Keratinocyte (primary cell): ENCODE measurements around the gene SNX8. TPM values are rescaled to one million over a fixed set of nuclear protein-coding genes. Genes with fewer than 3 reads are reported as not detected.

Source experiments
- DNase-seq: peaks from one replicate; pipeline ENCODE4 v3.0.0-alpha.2; 2011; ENCODE audit warnings: low read depth, missing footprints, low spot score
- FAIRE-seq: peaks from 2 replicates; lab custom pipeline; 2011; peaks lifted over from hg19 to GRCh38; lab: Jason Lieb, UNC
- H2AFZ ChIP-seq: 2 replicates; pipeline ENCODE4 v1.6.0; 2012; ENCODE audit warnings: low read length, control low read depth, inconsistent platforms; ENCODE audit not compliant: control insufficient read depth
- H3K27ac ChIP-seq: 2 replicates; pipeline ENCODE4 v1.5.1; 2011; ENCODE audit warnings: low read length; ENCODE audit not compliant: control insufficient read depth, insufficient read depth
- H3K27me3 ChIP-seq: 3 replicates; pipeline ENCODE4 v1.6.0; 2011; ENCODE audit warnings: low read length; ENCODE audit not compliant: control insufficient read depth, insufficient read depth; ENCODE audit errors: extremely low read depth
- H3K36me3 ChIP-seq, 2 experiments: 2 replicates in 1 of 2; 3 replicates in 1 of 2; pipeline ENCODE4 v1.5.1; 2011; ENCODE audit warnings: low read length in 2 of 2, mild to moderate bottlenecking in 1 of 2; ENCODE audit not compliant: control insufficient read depth in 2 of 2, insufficient read depth in 2 of 2; ENCODE audit errors: extremely low read depth in 1 of 2
- H3K4me1 ChIP-seq: 3 replicates; pipeline ENCODE4 v1.5.1; 2011; ENCODE audit warnings: low read length; ENCODE audit not compliant: control insufficient read depth, insufficient read depth; ENCODE audit errors: extremely low read depth
- H3K4me2 ChIP-seq: 3 replicates; pipeline ENCODE4 v1.6.0; 2011; ENCODE audit warnings: low read depth, low read length; ENCODE audit not compliant: control insufficient read depth, insufficient read depth; ENCODE audit errors: extremely low read depth
- H3K4me3 ChIP-seq, 3 experiments: fragments of 200-600 bp in 1 of 3; sonication (generic) in 1 of 3; 2 replicates in 2 of 3; 3 replicates in 1 of 3; pipeline ENCODE4 v1.5.1; 2011 to 2016; ENCODE audit warnings: low read length in 3 of 3, mild to moderate bottlenecking in 3 of 3, control low read depth in 2 of 3, inconsistent platforms in 1 of 3, low read depth in 1 of 3, mixed read lengths in 1 of 3, mixed run types in 1 of 3, moderate library complexity in 1 of 3; ENCODE audit not compliant: control insufficient read depth in 2 of 3, insufficient read depth in 2 of 3; ENCODE audit errors: extremely low read depth in 1 of 3
- H3K79me2 ChIP-seq: 2 replicates; pipeline ENCODE4 v1.6.0; 2012; ENCODE audit warnings: low read length; ENCODE audit not compliant: control insufficient read depth, insufficient read depth
- H3K9ac ChIP-seq: 3 replicates; pipeline ENCODE4 v1.6.0; 2011; ENCODE audit warnings: low read length; ENCODE audit not compliant: control insufficient read depth, insufficient read depth; ENCODE audit errors: extremely low read depth
- H3K9me1 ChIP-seq: 3 replicates; pipeline ENCODE4 v1.6.0; 2011; ENCODE audit warnings: low read length; ENCODE audit not compliant: control insufficient read depth, insufficient read depth; ENCODE audit errors: extremely low read depth
- H3K9me3 ChIP-seq: 2 replicates; pipeline ENCODE4 v1.5.1; 2012; ENCODE audit warnings: low read depth, low read length; ENCODE audit not compliant: control insufficient read depth
- H4K20me1 ChIP-seq: 3 replicates; pipeline ENCODE4 v1.6.0; 2011; ENCODE audit warnings: low read length; ENCODE audit not compliant: control insufficient read depth, insufficient read depth; ENCODE audit errors: extremely low read depth
- CTCF ChIP-seq, 3 experiments: IDR thresholded peaks in 1 of 3; conservative IDR thresholded peaks in 1 of 3; optimal IDR thresholded peaks in 1 of 3; 2 replicates in 2 of 3; 3 replicates in 1 of 3; pipeline versions ENCODE3 to v1.5.1; 2011; ENCODE audit warnings: low read length in 3 of 3, mild to moderate bottlenecking in 3 of 3, moderate library complexity in 2 of 3, control low read depth in 1 of 3, inconsistent platforms in 1 of 3; ENCODE audit not compliant: insufficient read depth in 2 of 3; ENCODE audit errors: extremely low read depth in 1 of 3
- EZH2 ChIP-seq: IDR thresholded peaks from one replicate; pipeline ENCODE4 v1.6.1; 2012; ENCODE audit warnings: inconsistent platforms, mild to moderate bottlenecking, low read length, moderate library complexity
- dilution Hi-C: fragments of 300-500 bp; cut with MboI; formaldehyde crosslinking; loops from one replicate; pipeline ENCODE4 v1.7.0; 2020; ENCODE audit warnings: low sequenced_read_pairs; ENCODE audit not compliant: extremely low pct_ligation_motif_present
- polyA plus RNA-seq, 5 experiments: library from polyadenylated mRNA; depleted of rRNA in 3 of 5; stranded (reverse) in 3 of 5; stranded (forward) in 1 of 5; unstranded in 1 of 5; fragments of >200 nt; gene quantifications; 1 replicate in 1 of 5; 2 replicates in 3 of 5; 3 replicates in 1 of 5; pipeline versions ENCODE4 v1.2.1 to v1.2.3, GENCODE V29; 2011 to 2012; ENCODE audit warnings: missing spikeins in 2 of 5, low read depth in 1 of 5, low replicate concordance in 1 of 5

The SNX8 gene
- polyA plus RNA-seq, 1 donor (not counting 4 experiments of a cell fraction or from before 2014, with no cell fraction given): 24.2 TPM

- Histone ChIP-seq H3K4me2 (no peak overlapping the region), H3K4me1 (no peaks in the 10 kb centered on the region), H3K27ac (no peak overlapping the region), H4K20me1 (no peaks in the 10 kb centered on the region), H3K9me3 (no peaks in the 10 kb centered on the region), H3K9me1 (no peaks in the 10 kb centered on the region), H3K79me2 (no peaks in the 10 kb centered on the region), H3K27me3 (no peaks in the 10 kb centered on the region), H3K4me3 (no peak overlapping the region), H2AFZ (no peak overlapping the region), H3K9ac (no peak overlapping the region), H3K36me3 (peaks cover 28 to 51% of the 10 kb centered on the region in 2 experiments)
- dilution Hi-C loops: no loop called here
- TF ChIP-seq CTCF (optimal IDR thresholded peaks at IDR 0.05 in 1 of 3, IDR thresholded peaks at IDR 0.05 in 1 of 3, conservative IDR thresholded peaks at IDR 0.05 in 1 of 3; ENCODE audit: extremely low read depth in 1 of 3, insufficient read depth in 2 of 3, low read length in 3 of 3) (no peak), EZH2 (no peak)
- DNase-seq (no peak), FAIRE-seq (no peak)
Observed at GRCh38 chr7:2214636-2215035, 99.6 kb downstream of the SNX8 start.

GRCh38 chr7:2213551-2214215 lies 100.6 kb downstream of the SNX8 start:
- FAIRE-seq (no peak), DNase-seq (no peak)
- Histone ChIP-seq H3K4me1 (no peaks in the 10 kb centered on the region), H2AFZ (no peak overlapping the region), H3K36me3 (peaks cover 31 to 57% of the 10 kb centered on the region in 2 experiments), H3K9me3 (no peaks in the 10 kb centered on the region), H3K27me3 (no peaks in the 10 kb centered on the region), H3K4me3 (no peak overlapping the region), H3K9me1 (no peaks in the 10 kb centered on the region), H3K9ac (no peak overlapping the region), H3K27ac (no peak overlapping the region), H4K20me1 (peaks cover 2% of the 10 kb centered on the region), H3K4me2 (no peak overlapping the region), H3K79me2 (no peaks in the 10 kb centered on the region)
- dilution Hi-C loops: no loop called here
- TF ChIP-seq CTCF (optimal IDR thresholded peaks at IDR 0.05 in 1 of 3, IDR thresholded peaks at IDR 0.05 in 1 of 3, conservative IDR thresholded peaks at IDR 0.05 in 1 of 3; ENCODE audit: extremely low read depth in 1 of 3, insufficient read depth in 2 of 3, low read length in 3 of 3): no peak
- no peak for TF ChIP-seq EZH2
